Measurements from ENCODE around the gene GABRA4. TPM values are rescaled to one million over a fixed set of nuclear protein-coding genes. Genes with fewer than 3 reads are reported as not detected.

The GABRA4 gene
- total RNA-seq, 1 donor from 2014 or later = 0.25 TPM

- Histone ChIP-seq H3K27me3 (no peaks in the 10 kb centered on the region), H3K4me3 (no peak overlapping the region), H3K4me1 (no peaks in the 10 kb centered on the region), H3K36me3 (no peaks in the 10 kb centered on the region), H3K9me3 (no peaks in the 10 kb centered on the region), H3K27ac (no peak overlapping the region)
- intact Hi-C loops (cut with DNase I) = no loop called here
- TF ChIP-seq CTCF (IDR thresholded peaks at IDR 0.05) (no peak), POLR2A (IDR thresholded peaks at IDR 0.05) (no peak), POLR2AphosphoS5 (IDR thresholded peaks at IDR 0.05; ENCODE audit: insufficient read depth in 1 of 2, low read depth in 1 of 2) (no peak)
- no peak for DNase-seq (ENCODE audit: extremely low spot score in 2 of 2)
Observed at GRCh38 chr4:46900082-46900481, 93.3 kb downstream of the GABRA4 start.

- TF ChIP-seq CTCF (IDR thresholded peaks at IDR 0.05) (no peak), POLR2A (IDR thresholded peaks at IDR 0.05) (no peak), POLR2AphosphoS5 (IDR thresholded peaks at IDR 0.05; ENCODE audit: insufficient read depth in 1 of 2, low read depth in 1 of 2) (no peak)
- no peak for DNase-seq (ENCODE audit: extremely low spot score in 2 of 2)
Observed at GRCh38 chr4:46894826-46895225, 98.6 kb downstream of the GABRA4 start.

DNA sequence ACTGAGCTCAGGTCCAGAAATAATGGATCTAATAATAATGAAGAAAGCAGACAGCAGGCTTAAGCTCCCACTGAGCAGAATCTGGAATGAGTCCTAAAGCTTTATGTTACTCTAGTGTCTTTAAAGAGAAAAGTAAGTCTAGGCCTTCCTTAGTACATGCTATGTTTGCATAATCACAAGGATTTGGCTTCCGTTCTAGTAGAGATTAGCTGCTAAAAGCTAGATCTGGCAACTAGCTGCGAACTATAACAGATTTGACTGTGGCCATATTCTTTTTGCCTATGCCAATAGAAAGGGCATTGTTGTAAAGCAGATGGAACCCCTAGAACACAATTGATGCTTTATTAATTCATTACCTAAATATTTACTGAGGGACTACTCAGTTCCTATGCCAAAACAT is 103.3 kb downstream of the GABRA4 start:
- Histone ChIP-seq H3K27ac (no peak overlapping the region), H3K27me3 (no peaks in the 10 kb centered on the region), H3K36me3 (no peaks in the 10 kb centered on the region), H3K9me3 (no peaks in the 10 kb centered on the region), H3K4me3 (no peak overlapping the region), H3K4me1 (no peaks in the 10 kb centered on the region)
- intact Hi-C loops (cut with DNase I) = no loop called here
- TF ChIP-seq POLR2A (IDR thresholded peaks at IDR 0.05) (no peak), POLR2AphosphoS5 (IDR thresholded peaks at IDR 0.05; ENCODE audit: insufficient read depth in 1 of 2, low read depth in 1 of 2) (no peak), CTCF (IDR thresholded peaks at IDR 0.05) (no peak)
- no peak for DNase-seq (ENCODE audit: extremely low spot score in 2 of 2)

More at GRCh38 chr4:46894826-46895225, 98.6 kb downstream of the GABRA4 start:
- H3K36me3 ChIP-seq = no peaks in the 10 kb centered on the region
- intact Hi-C loops (cut with DNase I) = no loop called here
- H3K4me3 ChIP-seq = no peak overlapping the region
- no peaks in the 10 kb centered on the region for H3K9me3 ChIP-seq
- H3K27me3 ChIP-seq = no peaks in the 10 kb centered on the region
- no peaks in the 10 kb centered on the region for H3K4me1 ChIP-seq
- no peak overlapping the region for H3K27ac ChIP-seq

- no peaks in the 10 kb centered on the region for H3K36me3 ChIP-seq
- no peaks in the 10 kb centered on the region for H3K4me1 ChIP-seq
- H3K27ac ChIP-seq = no peak overlapping the region
- DNase-seq (ENCODE audit: extremely low spot score in 2 of 2) = no peak
- no peak for TF ChIP-seq POLR2A (IDR thresholded peaks at IDR 0.05)
- no peak for TF ChIP-seq POLR2AphosphoS5 (IDR thresholded peaks at IDR 0.05; ENCODE audit: insufficient read depth in 1 of 2, low read depth in 1 of 2)
- TF ChIP-seq CTCF (IDR thresholded peaks at IDR 0.05) = no peak
- no peak overlapping the region for H3K4me3 ChIP-seq
- H3K9me3 ChIP-seq = no peaks in the 10 kb centered on the region
- intact Hi-C loops (cut with DNase I) = no loop called here
- no peaks in the 10 kb centered on the region for H3K27me3 ChIP-seq
Observed at GRCh38 chr4:46889410-46889809, 104.0 kb downstream of the GABRA4 start.

DNA sequence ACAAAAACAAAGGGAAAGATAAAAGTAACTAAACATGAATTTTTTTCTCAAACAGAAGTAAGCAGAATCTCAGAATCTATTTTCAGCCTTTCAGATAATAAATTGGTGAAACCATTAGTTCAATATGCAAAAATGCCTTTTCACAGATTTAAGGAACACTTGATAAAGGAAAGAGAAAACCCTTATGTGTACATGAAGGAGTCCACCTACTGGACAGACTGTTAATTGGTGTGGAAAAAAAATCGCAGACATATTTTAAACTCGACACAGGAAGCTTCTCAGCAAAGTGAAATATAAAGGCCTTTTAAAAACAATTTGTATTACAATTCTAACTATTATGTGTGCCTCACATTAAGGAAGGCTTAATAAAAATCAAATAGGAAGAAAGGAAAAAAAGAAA is 106.7 kb downstream of the GABRA4 start:
- intact Hi-C loops (cut with DNase I) = no loop called here
- DNase-seq (ENCODE audit: extremely low spot score in 2 of 2) = no peak
- H3K27me3 ChIP-seq = no peaks in the 10 kb centered on the region
- no peak overlapping the region for H3K4me3 ChIP-seq
- TF ChIP-seq CTCF (IDR thresholded peaks at IDR 0.05) = no peak
- TF ChIP-seq POLR2AphosphoS5 (IDR thresholded peaks at IDR 0.05; ENCODE audit: insufficient read depth in 1 of 2, low read depth in 1 of 2) = no peak
- no peak for TF ChIP-seq POLR2A (IDR thresholded peaks at IDR 0.05)
- H3K9me3 ChIP-seq = no peaks in the 10 kb centered on the region
- H3K4me1 ChIP-seq = no peaks in the 10 kb centered on the region
- no peaks in the 10 kb centered on the region for H3K36me3 ChIP-seq
- no peak overlapping the region for H3K27ac ChIP-seq
